GM18511 (cell line): ENCODE data around the gene TRA2B.

Experiments used
- ATAC-seq: cut with Tn5 transposase; IDR thresholded peaks from one replicate; pipeline ENCODE4 v1.9.1; 2021; ENCODE audit warnings: mild to moderate bottlenecking, moderate library complexity; ENCODE audit not compliant: unreplicated experiment

The TRA2B gene

GRCh38 chr3:185881926-185882325 lies 55.9 kb downstream of the TRA2B start:
- no peak for ATAC-seq

- no peak for ATAC-seq
These were observed 57.2 kb downstream of the TRA2B start for GRCh38 chr3:185880600-185880999.

- no peak for ATAC-seq
These were observed 58.9 kb downstream of the TRA2B start for GRCh38 chr3:185878920-185879319.

- no peak for ATAC-seq
These were observed 63.7 kb downstream of the TRA2B start for GRCh38 chr3:185874119-185874518.

GRCh38 chr3:185867650-185868049 lies 70.2 kb downstream of the TRA2B start:
- no peak for ATAC-seq

- ATAC-seq = no peak
These were observed 70.8 kb downstream of the TRA2B start for GRCh38 chr3:185866995-185867394.

GRCh38 chr3:185866555-185866954 lies 71.3 kb downstream of the TRA2B start:
- ATAC-seq = no peak
